DND-41 (cell line): Measurements from ENCODE around the gene ADIPOQ.

Experiments used
- CTCF ChIP-seq: IDR thresholded peaks from 2 replicates; pipeline ENCODE4 v1.5.1; 2012; ENCODE audit warnings: borderline replicate concordance, low read length, moderate library complexity, mild to moderate bottlenecking; ENCODE audit not compliant: poor library complexity, severe bottlenecking; ENCODE audit errors: extremely low read depth
- EZH2 ChIP-seq: IDR thresholded peaks from 3 replicates; pipeline ENCODE4 v1.6.1; 2012; ENCODE audit warnings: borderline replicate concordance, low read depth, mild to moderate bottlenecking, moderate library complexity, low read length, inconsistent platforms; ENCODE audit not compliant: severe bottlenecking

GRCh38 chr3:186871403-186871924 lies 29.0 kb downstream of the ADIPOQ start:
- no peak for TF ChIP-seq EZH2
- TF ChIP-seq CTCF = no peak
